IPS-NIHi7 (cell line): ENCODE measurements around the gene TCF12.

ENCODE experiments used
- DNase-seq: peaks from one replicate; pipeline ENCODE4 v3.0.0; 2012; ENCODE audit warnings: mixed read lengths; ENCODE audit errors: extremely low spot score

The TCF12 gene

DNA sequence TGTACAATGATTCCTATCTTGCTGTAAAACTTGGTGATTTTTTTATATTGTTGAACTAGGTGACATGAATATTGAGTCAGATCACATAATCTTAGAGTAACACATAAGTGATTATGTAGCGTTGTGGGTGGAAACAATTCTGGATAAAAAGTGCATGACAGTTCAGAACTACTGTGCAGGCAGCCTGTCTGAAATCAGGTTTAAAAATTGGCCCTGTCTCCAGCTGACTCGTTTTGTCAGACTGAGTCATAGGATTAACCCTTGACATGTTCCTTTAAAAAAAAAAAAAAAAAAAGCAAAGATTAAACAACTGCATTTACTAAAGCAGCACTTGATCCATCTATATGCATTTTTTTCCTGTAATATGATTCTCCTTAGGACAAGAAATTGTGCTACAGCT is 297.8 kb downstream of the TCF12 start:
- DNase-seq, result no peak

DNA sequence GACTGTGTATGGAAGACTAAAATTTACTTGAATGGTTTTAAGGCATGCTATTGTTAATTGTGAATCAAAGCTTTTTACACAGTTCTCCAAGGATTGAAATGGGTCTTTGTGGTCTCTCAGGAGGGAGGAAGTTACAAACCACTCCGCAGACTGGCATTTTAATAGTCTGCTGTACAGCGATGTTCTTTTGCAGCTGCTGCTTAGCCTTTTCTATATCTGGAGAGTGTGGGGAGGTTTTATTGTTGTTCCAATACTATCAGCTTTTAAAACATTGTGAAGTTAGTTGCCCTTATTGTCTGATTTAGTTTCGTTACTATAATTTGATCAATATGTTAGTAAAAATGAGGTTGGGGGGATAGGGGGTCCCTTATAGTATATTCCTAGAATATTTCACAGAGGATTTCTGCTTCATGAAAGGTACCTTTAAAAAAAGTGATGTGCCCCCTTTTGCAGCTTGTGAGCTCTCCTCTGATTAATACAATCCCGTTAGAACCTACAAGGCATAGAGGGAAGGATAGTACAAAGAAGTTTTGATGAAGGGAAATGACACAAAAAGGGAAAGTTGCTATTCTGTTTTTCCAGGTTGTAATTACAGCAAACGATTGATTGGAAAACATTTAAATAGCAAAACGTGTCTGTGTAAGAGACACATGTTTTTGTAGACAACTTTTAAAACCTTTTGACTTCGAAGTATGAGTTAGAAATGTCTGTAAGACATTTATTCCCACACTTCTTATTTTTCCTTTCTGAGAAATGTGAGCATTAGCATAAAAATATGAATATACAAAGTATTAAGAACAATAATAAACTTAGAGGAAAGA is 299.5 kb downstream of the TCF12 start:
- DNase-seq, result no peak

- peak; percentile 23 for DNase-seq
Observed at GRCh38 chr15:57218826-57219576, 300.6 kb downstream of the TCF12 start.

DNA sequence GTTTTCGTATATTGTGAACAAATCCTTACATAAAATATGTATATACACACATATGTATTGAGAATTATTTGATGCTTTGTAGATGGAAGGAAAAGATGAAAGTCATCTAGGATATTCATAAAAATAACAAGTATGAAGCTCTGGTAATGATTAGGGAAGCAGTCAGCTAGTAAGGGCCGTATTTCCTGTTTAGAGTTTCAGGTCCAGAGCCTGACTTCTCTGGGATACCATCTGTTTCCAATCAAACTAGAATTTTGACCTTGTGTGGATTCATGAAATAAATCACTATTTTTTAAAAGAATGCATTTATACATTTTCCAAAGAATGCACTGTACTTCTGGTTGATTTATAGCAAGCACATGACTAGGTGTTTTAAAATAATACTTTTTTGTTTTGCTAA is 301.8 kb downstream of the TCF12 start:
- no peak for DNase-seq

- DNase-seq, result no peak
Observed at GRCh38 chr15:57221134-57221533, 302.7 kb downstream of the TCF12 start.

DNA sequence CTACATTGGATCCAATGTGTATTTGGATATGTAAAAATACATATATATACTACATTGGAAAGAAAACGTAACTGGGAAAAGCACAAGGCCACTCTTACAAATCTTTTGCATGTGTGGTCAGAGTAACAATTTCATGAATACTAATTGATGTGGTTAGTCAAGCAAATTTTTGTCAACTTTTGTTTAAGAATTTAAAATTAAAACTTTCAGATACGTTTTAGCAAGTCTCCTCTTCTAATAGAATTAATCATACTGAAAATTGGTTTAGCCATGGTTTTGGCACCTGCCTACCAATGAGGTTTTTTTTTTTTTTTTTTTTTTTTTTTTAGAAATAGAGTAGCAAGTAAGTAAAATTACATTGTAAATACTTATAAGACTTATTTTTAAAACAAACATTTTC is 304.9 kb downstream of the TCF12 start:
- DNase-seq, result no peak

- no peak for DNase-seq
Observed at GRCh38 chr15:57223887-57224286, 305.4 kb downstream of the TCF12 start.

DNA sequence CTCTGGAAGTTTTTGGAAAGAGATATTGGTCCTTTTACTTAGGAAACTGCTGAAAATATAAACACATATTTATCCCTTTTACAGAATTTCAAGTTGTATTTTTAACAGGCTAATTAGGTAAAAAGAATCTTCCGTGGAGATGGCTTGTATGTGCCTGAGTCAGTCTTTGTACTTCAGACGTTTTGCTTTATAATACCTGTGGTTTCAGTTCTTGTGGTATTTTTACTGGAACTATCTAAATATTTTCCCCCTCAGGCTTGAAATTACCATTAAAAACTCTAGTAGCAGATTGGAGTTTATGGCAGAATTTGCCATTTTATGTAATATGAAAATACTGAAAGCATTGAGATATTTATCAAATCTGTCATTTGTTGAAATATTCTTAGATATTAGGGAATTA is 306.2 kb downstream of the TCF12 start:
- DNase-seq, result no peak

DNA sequence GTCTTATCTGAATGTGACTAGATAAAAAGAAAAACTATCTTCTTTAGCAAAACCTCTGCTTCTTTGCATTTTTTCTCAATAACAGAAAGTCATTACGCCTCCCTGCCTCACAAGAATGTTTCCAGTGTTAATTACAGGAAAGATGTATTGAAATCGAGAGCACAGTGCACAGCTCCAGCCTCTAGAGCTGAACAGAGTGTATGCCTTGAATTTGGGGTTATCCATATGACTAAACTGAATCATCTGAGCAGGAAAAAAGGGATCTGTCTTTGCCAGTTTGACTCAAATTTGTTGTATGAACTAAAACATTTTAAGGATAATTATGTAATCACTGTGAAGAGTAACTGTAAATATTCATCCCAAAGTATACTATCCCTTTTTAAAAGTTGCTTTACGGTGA is 308.7 kb downstream of the TCF12 start:
- DNase-seq, result no peak

DNA sequence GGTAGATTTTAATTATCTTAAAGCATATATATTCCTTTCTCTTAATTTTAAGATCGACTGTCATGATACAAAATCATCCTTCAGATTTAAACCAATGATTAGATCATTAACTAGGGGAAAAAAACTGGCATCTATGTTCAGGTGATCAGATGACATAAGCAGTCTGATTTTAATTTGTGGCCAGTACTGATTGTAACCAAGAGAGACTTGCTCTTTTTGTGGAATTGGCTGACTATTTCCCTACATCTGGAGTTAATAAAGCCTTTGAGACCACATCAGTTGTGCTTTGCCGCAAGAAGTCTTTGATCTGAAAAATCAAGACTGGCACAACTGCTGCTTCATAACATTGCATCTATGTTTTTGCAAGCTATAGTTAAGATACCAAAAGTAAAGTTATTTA is 309.5 kb downstream of the TCF12 start:
- DNase-seq, result no peak

GRCh38 chr15:57228395-57228794 is 310.0 kb downstream of the TCF12 start:
- DNase-seq, result no peak

DNA sequence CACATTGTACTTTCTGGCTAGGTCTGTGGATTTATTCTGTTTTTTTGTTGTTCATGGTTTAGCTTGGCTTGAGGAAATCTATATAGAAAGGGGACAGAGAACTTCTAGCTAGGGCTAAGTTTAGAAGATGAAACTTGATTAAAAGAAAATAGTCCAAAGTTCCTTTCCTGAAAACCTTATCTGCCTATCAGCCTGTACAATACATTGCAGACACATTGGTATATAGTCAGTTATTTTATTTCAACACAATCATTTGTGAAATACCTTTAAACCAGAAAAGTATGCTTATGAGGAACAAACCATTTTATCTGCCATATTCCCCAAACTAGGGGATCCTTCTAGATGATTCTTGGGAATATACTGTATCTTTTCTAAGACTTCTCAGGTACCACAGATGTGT is 310.6 kb downstream of the TCF12 start:
- DNase-seq, result no peak

GRCh38 chr15:57231559-57231958 is 313.1 kb downstream of the TCF12 start:
- no peak for DNase-seq

DNA sequence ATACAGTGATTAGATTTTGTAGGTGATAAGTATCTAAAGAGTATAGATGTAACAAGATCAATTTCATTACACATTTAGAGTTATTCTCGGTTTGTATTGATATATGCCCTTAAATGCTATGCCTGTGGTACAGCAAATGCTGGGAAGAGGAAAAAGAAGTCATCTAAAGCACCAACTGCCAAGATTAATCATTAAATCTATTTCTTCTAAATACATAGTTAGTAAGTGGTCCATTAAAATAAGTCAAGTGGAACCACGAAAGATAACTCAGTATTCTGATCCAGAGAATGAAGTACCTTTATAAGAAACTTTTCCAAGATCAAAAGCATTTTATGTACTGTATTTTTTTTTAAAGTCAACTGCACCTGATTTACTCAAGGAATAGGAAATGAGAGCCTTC is 315.7 kb downstream of the TCF12 start:
- DNase-seq, result no peak

DNA sequence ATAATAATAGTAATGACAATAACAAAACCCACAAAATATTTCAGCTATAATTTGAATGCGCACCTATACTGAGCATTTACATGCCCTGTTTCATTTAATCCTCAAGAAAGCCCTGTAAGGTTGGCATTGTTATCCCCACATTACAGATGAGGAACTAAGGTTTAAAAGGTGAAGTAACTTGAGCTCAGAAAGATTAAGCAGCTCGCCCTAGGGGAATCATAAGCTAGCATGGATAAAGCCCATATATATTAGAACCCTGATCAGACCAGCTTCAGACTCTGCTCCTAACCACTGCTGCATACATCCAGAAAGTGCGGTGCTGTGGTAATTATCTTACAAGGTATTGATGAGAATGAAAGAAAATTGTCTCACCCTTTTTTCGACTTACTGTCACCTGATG is 316.7 kb downstream of the TCF12 start:
- no peak for DNase-seq

- DNase-seq, result no peak
Observed at GRCh38 chr15:57235873-57236272, 317.4 kb downstream of the TCF12 start.

DNA sequence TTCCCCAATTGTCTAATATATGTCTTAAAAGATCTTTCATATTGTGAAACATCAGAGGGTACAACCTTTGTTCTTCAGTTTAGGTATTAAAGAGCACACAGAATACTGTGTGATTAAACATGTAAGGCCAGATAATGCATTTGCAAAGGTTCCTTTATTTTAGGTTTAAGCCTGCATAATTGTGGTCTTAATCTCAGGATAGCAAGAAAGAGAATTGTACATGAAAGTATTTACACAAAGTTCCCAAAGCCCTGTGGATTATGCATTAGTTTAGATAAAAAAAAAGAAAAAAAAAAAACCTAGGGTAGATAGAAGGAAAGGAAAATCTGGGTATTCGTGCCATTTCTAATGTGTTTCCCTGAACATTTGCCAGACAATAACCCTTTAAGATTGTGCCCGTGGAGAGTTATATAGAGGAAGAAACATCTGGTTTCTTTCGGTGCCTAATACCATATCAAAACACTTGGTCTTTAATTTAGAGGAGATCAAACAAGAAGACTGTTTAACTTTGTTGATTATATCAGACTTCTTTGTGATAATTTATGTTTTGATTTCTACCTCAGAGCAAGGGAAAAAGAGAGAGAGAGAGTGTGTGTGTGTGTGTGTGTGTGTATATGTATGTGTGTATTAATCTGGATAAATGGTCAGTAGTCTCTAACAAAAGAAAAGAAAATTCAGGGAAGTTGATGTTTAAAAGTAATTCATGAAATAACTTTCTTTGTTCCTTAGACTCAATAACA is 318.3 kb downstream of the TCF12 start:
- DNase-seq, result no peak

- no peak for DNase-seq
Observed at GRCh38 chr15:57237301-57237642, 318.8 kb downstream of the TCF12 start.

DNA sequence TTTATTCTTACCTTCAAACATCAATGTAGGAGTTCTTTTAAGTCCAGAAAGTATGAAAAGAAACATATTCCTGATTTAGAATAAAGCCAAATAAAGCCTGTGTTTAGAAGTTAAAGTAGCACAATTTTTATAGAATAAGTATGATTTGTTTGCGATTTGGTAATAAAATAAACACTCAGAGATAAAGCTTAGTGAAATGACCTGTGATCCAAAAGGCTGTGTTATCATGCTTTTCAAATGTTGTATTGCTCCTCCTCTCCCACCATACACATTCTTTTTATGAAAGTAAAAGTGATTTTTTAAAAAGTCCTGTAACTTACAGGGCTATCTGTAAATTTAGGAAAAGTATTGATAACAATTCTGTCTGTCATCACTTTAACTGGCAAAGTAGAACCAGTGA is 319.2 kb downstream of the TCF12 start:
- no peak for DNase-seq

- DNase-seq, result no peak
Observed at GRCh38 chr15:57245130-57245529, 326.7 kb downstream of the TCF12 start.

GRCh38 chr15:57245714-57246113 is 327.3 kb downstream of the TCF12 start:
- DNase-seq, result no peak

- DNase-seq, result no peak
Observed at GRCh38 chr15:57248074-57248473, 329.6 kb downstream of the TCF12 start.

DNA sequence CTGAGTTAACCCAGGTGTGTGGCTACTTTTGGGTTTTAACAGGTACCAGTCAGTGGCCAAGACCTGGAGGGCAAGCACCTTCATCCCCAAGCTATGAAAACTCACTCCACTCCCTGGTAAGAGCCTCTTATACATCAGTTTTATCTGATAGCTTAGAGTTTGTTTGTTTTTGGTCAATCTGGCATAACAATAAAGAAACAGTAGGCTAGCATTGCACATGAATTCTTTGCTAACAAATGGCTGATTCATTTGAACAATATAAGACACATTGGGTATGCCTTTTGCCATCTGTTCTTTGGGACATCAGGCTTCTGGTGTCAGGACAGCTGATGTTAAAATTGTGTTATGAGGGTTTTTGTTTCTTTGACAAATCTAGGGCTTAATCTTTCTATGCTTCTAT is 332.9 kb downstream of the TCF12 start:
- DNase-seq, result no peak
